ENCODE data around the gene ARPC1A. TPM values are rescaled to one million over a fixed set of nuclear protein-coding genes. Genes with fewer than 3 reads are reported as not detected.
"Not testable (repeated sequence)": the region's sequence is repeated elsewhere in the genome, so short reads cannot be mapped to it uniquely, and the experiment has no call there.

Gene ARPC1A
- total RNA-seq (2022) (190 and 201 TPM in 2 replicates), Bru-seq, nascent RNA (percentile 89 among the genes with signal in this experiment), BruChase-seq, experiment 1, labeled RNA remaining after a 2-hour chase (percentile 98 among the genes with signal in this experiment), BruChase-seq, experiment 2, labeled RNA remaining after a 6-hour chase (percentile 99 among the genes with signal in this experiment)
- long read RNA-seq, transcript ARPC1A-201 (10 exons, 1,565 nt): major isoform, 268 of 291 reads
- long read RNA-seq, partial matches to known transcripts: 12 of 291 reads
- long read RNA-seq, other reads (novel, unspliced or antisense): 11 of 291 reads

DNA sequence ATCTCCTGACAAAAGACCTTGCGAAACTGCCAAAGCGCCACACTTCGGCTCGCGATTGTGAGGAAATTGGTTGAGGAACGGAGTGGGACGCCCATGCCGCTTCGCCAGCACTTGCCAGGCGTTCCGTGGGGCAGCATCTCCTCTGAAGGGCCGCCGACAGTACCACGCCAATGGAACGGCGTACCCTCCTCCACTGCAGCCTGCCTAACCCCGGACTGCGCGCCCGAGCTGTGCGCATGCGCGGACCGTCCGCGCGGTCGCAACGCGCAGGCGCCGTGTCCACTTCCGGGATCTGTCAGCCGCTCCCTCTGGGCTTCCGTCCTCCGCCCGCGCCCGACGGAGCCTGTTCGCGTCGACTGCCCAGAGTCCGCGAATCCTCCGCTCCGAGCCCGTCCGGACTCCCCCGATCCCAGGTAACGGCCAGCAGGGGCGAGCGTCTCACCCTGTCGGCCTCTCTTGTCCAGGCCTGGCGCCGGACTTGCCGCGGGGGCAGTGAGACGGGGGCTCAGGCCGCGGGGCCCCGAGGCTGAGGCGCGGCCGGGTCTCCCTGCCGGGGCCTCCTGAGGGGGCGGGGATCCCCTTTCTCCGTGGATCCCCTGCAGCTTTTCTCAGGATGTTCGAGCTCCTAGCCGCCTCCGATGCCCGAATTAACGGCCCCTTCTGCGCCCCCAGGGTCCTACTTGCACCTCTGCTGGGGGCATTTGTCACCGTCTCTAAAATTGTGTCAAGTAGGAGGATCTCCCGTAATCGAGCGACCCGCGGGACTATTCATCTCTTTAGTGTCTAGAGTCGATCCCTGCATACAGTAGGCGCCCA is at the start of gene ARPC1A:
Gene ARPC1A (plus strand): TSS at position 307 of the 816 bp plus-strand sequence. CDS start 7,456 bp downstream, outside the sequence.
- Mint-ChIP-seq H3K4me3 (ENCODE audit: unreplicated experiment) (peak within 1 kb of the TSS; percentile 96), H3K9me3 (ENCODE audit: unreplicated experiment) (no peaks in the 10 kb centered on the region), H3K27me3 (ENCODE audit: insufficient read depth, unreplicated experiment) (no peaks in the 10 kb centered on the region), H3K4me1 (ENCODE audit: low read depth, unreplicated experiment) (peaks cover 15% of the 10 kb centered on the region), H3K27ac (ENCODE audit: unreplicated experiment) (peak within 1 kb of the TSS; percentile 91), H3K36me3 (ENCODE audit: insufficient read depth, unreplicated experiment) (peaks cover 16% of the 10 kb centered on the region)
- ChIA-PET CTCF (interaction anchor here (0.5 to 0.6 kb wide), 2 partner anchors 279 to 1294 kb away, joined by 3 to 5 read pairs; no protein-coding TSS in a partner anchor), POLR2A (interaction anchor here (0.6 to 1.2 kb wide), 2 partner anchors 47 to 296 kb away, joined by 3 to 4 read pairs; no protein-coding TSS in a partner anchor)
- TF ChIP-seq, protein P1, sequence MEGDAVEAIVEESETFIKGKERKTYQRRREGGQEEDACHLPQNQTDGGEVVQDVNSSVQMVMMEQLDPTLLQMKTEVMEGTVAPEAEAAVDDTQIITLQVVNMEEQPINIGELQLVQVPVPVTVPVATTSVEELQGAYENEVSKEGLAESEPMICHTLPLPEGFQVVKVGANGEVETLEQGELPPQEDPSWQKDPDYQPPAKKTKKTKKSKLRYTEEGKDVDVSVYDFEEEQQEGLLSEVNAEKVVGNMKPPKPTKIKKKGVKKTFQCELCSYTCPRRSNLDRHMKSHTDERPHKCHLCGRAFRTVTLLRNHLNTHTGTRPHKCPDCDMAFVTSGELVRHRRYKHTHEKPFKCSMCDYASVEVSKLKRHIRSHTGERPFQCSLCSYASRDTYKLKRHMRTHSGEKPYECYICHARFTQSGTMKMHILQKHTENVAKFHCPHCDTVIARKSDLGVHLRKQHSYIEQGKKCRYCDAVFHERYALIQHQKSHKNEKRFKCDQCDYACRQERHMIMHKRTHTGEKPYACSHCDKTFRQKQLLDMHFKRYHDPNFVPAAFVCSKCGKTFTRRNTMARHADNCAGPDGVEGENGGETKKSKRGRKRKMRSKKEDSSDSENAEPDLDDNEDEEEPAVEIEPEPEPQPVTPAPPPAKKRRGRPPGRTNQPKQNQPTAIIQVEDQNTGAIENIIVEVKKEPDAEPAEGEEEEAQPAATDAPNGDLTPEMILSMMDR (IDR thresholded peaks at IDR 0.05; ENCODE audit: insufficient read depth in 1 of 2, low read depth in 1 of 2, low read length in 1 of 2, severe bottlenecking in 1 of 2, unreplicated experiment in 1 of 2): peak in 1 of 2 experiments; percentile 30
- no TSS peak for BruUV-seq (replicated peaks)
- H3K36me3 ChIP-seq (ENCODE audit: control insufficient read depth, insufficient read depth, low read length): no peaks in the 10 kb centered on the region
- no peaks in the 10 kb centered on the region for H3K9me3 ChIP-seq
- H3K4me3 ChIP-seq (ENCODE audit: low read depth, low read length): peak within 1 kb of the TSS; percentile 73
- peak; percentile 94 to 96 for DNase-seq
- H3K27me3 ChIP-seq (replicated peaks; ENCODE audit: control insufficient read depth, insufficient read depth, low read length): no peaks in the 10 kb centered on the region
- peaks cover 8% of the 10 kb centered on the region for H3K4me1 ChIP-seq
- intact Hi-C loops (cut with micrococcal nuclease; ENCODE audit: unreplicated experiment): loop anchor here (5.0 kb wide), 1 partner anchor 62 kb away; no protein-coding TSS in a partner anchor

GRCh38 chr7:99278180-99278579 is 47.5 kb upstream of the ARPC1A start:
- TF ChIP-seq, protein P1 (IDR thresholded peaks at IDR 0.05; ENCODE audit: insufficient read depth in 1 of 2, low read depth in 1 of 2, low read length in 1 of 2, severe bottlenecking in 1 of 2, unreplicated experiment in 1 of 2): peak in 1 of 2 experiments; percentile 18
- BruUV-seq (replicated peaks): no TSS peak
- no peak overlapping the region for H3K27ac Mint-ChIP-seq (ENCODE audit: unreplicated experiment)
- H3K36me3 ChIP-seq (ENCODE audit: control insufficient read depth, insufficient read depth, low read length): no peaks in the 10 kb centered on the region
- 0 out of 2 replicates have a peak, but pooled peaks cover 6% of the 10 kb centered on the region for H3K4me1 ChIP-seq
- peaks cover 4% of the 10 kb centered on the region for H3K36me3 Mint-ChIP-seq (ENCODE audit: insufficient read depth, unreplicated experiment)
- no peak for DNase-seq
- H3K4me1 Mint-ChIP-seq (ENCODE audit: low read depth, unreplicated experiment): no peaks in the 10 kb centered on the region
- H3K9me3 ChIP-seq: no peaks in the 10 kb centered on the region
- no peaks in the 10 kb centered on the region for H3K9me3 Mint-ChIP-seq (ENCODE audit: unreplicated experiment)
- ChIA-PET CTCF (no interaction called here), POLR2A (no interaction called here)
- no peak overlapping the region for H3K4me3 ChIP-seq (ENCODE audit: low read depth, low read length)
- no peaks in the 10 kb centered on the region for H3K27me3 ChIP-seq (replicated peaks; ENCODE audit: control insufficient read depth, insufficient read depth, low read length)
- H3K27me3 Mint-ChIP-seq (ENCODE audit: insufficient read depth, unreplicated experiment): no peaks in the 10 kb centered on the region
- intact Hi-C loops (cut with micrococcal nuclease; ENCODE audit: unreplicated experiment): no loop called here
- H3K4me3 Mint-ChIP-seq (ENCODE audit: unreplicated experiment): no peak overlapping the region

DNA sequence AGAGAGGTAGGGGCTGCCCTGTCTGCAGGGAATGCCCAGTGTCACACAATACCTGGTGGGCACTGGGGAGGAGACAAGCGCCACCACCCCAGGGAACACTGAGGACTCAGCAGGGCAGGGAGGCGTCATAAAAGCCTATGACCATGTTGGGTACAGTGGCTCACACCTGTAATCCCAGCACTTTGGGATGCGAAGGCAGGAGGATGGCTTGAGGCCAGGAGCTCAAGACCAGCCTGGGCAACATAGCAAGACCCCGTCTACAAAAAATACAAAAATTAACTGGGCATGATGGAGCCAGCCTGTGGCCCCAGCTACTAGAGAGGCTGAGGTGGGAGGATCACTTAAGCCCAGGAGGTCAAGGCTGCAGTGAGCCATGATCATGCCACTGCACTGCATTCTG is 41.5 kb upstream of the ARPC1A start:
- intact Hi-C loops (cut with micrococcal nuclease; ENCODE audit: unreplicated experiment); CTCF ChIA-PET: not testable (repeated sequence)

More for the DNA sequence above, 41.5 kb upstream of the ARPC1A start:
- BruUV-seq (replicated peaks); DNase-seq; H3K36me3 Mint-ChIP-seq (ENCODE audit: insufficient read depth, unreplicated experiment); H3K27ac Mint-ChIP-seq (ENCODE audit: unreplicated experiment); H3K4me3 Mint-ChIP-seq (ENCODE audit: unreplicated experiment); H3K36me3 ChIP-seq (ENCODE audit: control insufficient read depth, insufficient read depth, low read length); H3K9me3 Mint-ChIP-seq (ENCODE audit: unreplicated experiment); H3K9me3 ChIP-seq; H3K27me3 ChIP-seq (replicated peaks; ENCODE audit: control insufficient read depth, insufficient read depth, low read length); H3K4me1 ChIP-seq; POLR2A ChIA-PET; H3K4me1 Mint-ChIP-seq (ENCODE audit: low read depth, unreplicated experiment); H3K4me3 ChIP-seq (ENCODE audit: low read depth, low read length); H3K27me3 Mint-ChIP-seq (ENCODE audit: insufficient read depth, unreplicated experiment): not testable (repeated sequence)

Data from Caco-2 (cell line).